GM21360 (cell line): ENCODE data around the gene LMO7.

Source experiments
- ATAC-seq: cut with Tn5 transposase; IDR thresholded peaks from one replicate; pipeline ENCODE4 v1.9.1; 2021; ENCODE audit warnings: mild to moderate bottlenecking, moderate library complexity; ENCODE audit not compliant: unreplicated experiment

Gene LMO7

GRCh38 chr13:75876142-75877050 lies 240.3 kb downstream of the LMO7 start:
- ATAC-seq, result peak; percentile 92

- no peak for ATAC-seq
Measured at GRCh38 chr13:75877071-75877470, 240.9 kb downstream of the LMO7 start.

GRCh38 chr13:75879656-75880055 lies 243.5 kb downstream of the LMO7 start:
- ATAC-seq, result no peak

GRCh38 chr13:75881109-75881775 lies 245.1 kb downstream of the LMO7 start:
- no peak for ATAC-seq

- no peak for ATAC-seq
Measured at GRCh38 chr13:75882261-75882660, 246.1 kb downstream of the LMO7 start.

GRCh38 chr13:75889427-75889826 lies 253.3 kb downstream of the LMO7 start:
- ATAC-seq, result no peak

GRCh38 chr13:75895168-75895567 lies 259.0 kb downstream of the LMO7 start:
- no peak for ATAC-seq

GRCh38 chr13:75896271-75896670 lies 260.1 kb downstream of the LMO7 start:
- ATAC-seq, result no peak

GRCh38 chr13:75897386-75897785 lies 261.3 kb downstream of the LMO7 start:
- ATAC-seq, result no peak

GRCh38 chr13:75901501-75901900 lies 265.4 kb downstream of the LMO7 start:
- no peak for ATAC-seq

- ATAC-seq, result no peak
Measured at GRCh38 chr13:75902166-75903104, 266.3 kb downstream of the LMO7 start.

GRCh38 chr13:75904012-75904411 lies 267.9 kb downstream of the LMO7 start:
- no peak for ATAC-seq

GRCh38 chr13:75906315-75906714 lies 270.2 kb downstream of the LMO7 start:
- no peak for ATAC-seq

- ATAC-seq, result no peak
Measured at GRCh38 chr13:75907044-75907443, 270.9 kb downstream of the LMO7 start.

- ATAC-seq, result no peak
Measured at GRCh38 chr13:75908141-75908540, 272.0 kb downstream of the LMO7 start.
